Uterus (tissue), 2 donors: Measurements from ENCODE around the gene RGS9.

Experiments used
- POLR2A ChIP-seq, 2 donors: fragments of 450-650 bp; IDR thresholded peaks; one replicate each; pipeline ENCODE4 v1.6.1; 2016; ENCODE audit warnings: antibody characterized with exemption in 2 of 2, mild to moderate bottlenecking in 1 of 2, moderate library complexity in 1 of 2
- TF ChIP-seq, protein P1 (sequence below), 4 experiments: fragments of 200-600 bp in 2 of 4; fragments of 450-650 bp in 2 of 4; sonication (generic) in 2 of 4; IDR thresholded peaks; one replicate each; pipeline ENCODE4 v1.5.1; 2016 to 2019; ENCODE audit warnings: antibody characterized with exemption in 4 of 4, mild to moderate bottlenecking in 2 of 4, moderate library complexity in 1 of 4

DNA sequence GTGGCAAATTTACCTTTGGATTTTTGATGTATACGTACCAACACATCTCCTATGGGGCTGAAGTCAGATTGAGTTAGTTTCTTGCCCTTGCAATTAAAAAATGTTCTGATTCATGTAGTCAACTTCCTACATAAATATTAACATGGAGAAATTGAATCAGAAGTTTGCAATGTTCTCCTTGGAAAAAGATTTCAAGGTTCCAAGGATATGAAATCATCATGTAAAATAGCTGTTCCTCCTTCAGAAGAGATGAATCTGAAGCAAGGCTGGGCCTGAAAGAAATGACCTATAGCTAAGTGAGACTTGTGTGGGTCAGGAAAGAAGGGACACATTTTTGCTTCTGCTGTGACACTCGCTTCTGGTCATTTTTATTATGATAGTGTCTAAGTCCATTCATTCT lies 131.7 kb downstream of the RGS9 start:
- TF ChIP-seq, protein P1, sequence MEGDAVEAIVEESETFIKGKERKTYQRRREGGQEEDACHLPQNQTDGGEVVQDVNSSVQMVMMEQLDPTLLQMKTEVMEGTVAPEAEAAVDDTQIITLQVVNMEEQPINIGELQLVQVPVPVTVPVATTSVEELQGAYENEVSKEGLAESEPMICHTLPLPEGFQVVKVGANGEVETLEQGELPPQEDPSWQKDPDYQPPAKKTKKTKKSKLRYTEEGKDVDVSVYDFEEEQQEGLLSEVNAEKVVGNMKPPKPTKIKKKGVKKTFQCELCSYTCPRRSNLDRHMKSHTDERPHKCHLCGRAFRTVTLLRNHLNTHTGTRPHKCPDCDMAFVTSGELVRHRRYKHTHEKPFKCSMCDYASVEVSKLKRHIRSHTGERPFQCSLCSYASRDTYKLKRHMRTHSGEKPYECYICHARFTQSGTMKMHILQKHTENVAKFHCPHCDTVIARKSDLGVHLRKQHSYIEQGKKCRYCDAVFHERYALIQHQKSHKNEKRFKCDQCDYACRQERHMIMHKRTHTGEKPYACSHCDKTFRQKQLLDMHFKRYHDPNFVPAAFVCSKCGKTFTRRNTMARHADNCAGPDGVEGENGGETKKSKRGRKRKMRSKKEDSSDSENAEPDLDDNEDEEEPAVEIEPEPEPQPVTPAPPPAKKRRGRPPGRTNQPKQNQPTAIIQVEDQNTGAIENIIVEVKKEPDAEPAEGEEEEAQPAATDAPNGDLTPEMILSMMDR (IDR thresholded peaks at IDR 0.05), result no peak
- TF ChIP-seq POLR2A (IDR thresholded peaks at IDR 0.05), result no peak
